HepG2 (cell line): ENCODE measurements around the gene ABHD4. TPM values are rescaled to one million over a fixed set of nuclear protein-coding genes. Genes with fewer than 3 reads are reported as not detected.

Source experiments
- BHLHE40 ChIP-seq: IDR thresholded peaks from 2 replicates; pipeline ENCODE4 v1.6.1; 2011; ENCODE audit warnings: low read length, improper control_type of control experiment
- CHCHD3 ChIP-seq: sonication (generic); formaldehyde crosslinking; IDR thresholded peaks from 2 replicates; pipeline ENCODE4 v1.8.0; 2022; ENCODE audit warnings: mild to moderate bottlenecking, missing genetic modification reagents, moderate library complexity
- FOXP1 ChIP-seq, 2 experiments: fragments of 450-650 bp in 1 of 2; IDR thresholded peaks; 2 replicates each; pipeline ENCODE4 v1.6.1; 2017 to 2018; ENCODE audit warnings: antibody characterized with exemption in 1 of 2
- KDM3A ChIP-seq: IDR thresholded peaks from 2 replicates; pipeline ENCODE4 v1.6.1; 2018; ENCODE audit warnings: low read depth, missing compliant biosample characterization
- KLF6 ChIP-seq: IDR thresholded peaks from 2 replicates; pipeline ENCODE4 v1.8.0; 2016; ENCODE audit warnings: missing biosample characterization, missing genetic modification reagents
- MATR3 ChIP-seq: sonication (generic); formaldehyde crosslinking; IDR thresholded peaks from 2 replicates; pipeline ENCODE4 v1.4.0; 2020; ENCODE audit warnings: missing genetic modification reagents
- POLR2G ChIP-seq: fragments of 200-400 bp; formaldehyde crosslinking; IDR thresholded peaks from 2 replicates; pipeline ENCODE4 v1.6.1; 2018; ENCODE audit warnings: mild to moderate bottlenecking, low read depth, low read length, moderate library complexity
- RCOR2 ChIP-seq: IDR thresholded peaks from 2 replicates; pipeline ENCODE4 v1.6.1; 2016; ENCODE audit warnings: missing biosample characterization, missing genetic modification reagents
- SMARCC2 ChIP-seq: fragments of 450-650 bp; IDR thresholded peaks from 2 replicates; pipeline ENCODE4 v1.6.1; 2017; ENCODE audit warnings: antibody characterized with exemption, mild to moderate bottlenecking
- SOX5 ChIP-seq: IDR thresholded peaks from 2 replicates; pipeline ENCODE4 v1.6.1; 2016; ENCODE audit warnings: borderline replicate concordance
- STAT5B ChIP-seq: sonication (generic); formaldehyde crosslinking; IDR thresholded peaks from 2 replicates; pipeline ENCODE4 v1.4.0; 2020; ENCODE audit warnings: missing genetic modification reagents
- TBX3 ChIP-seq: fragments of 450-650 bp; IDR thresholded peaks from 2 replicates; pipeline ENCODE4 v1.6.1; 2017; ENCODE audit warnings: antibody characterized with exemption, mild to moderate bottlenecking, inconsistent platforms, borderline replicate concordance
- TCF12 ChIP-seq, 2 experiments: fragments of 450-650 bp in 1 of 2; sonication (generic) in 1 of 2; formaldehyde crosslinking in 1 of 2; IDR thresholded peaks; 2 replicates each; pipeline versions ENCODE4 v1.6.1 to v1.8.0; 2017 to 2022; ENCODE audit warnings: antibody characterized with exemption in 1 of 2, mild to moderate bottlenecking in 1 of 2, missing genetic modification reagents in 1 of 2, moderate library complexity in 1 of 2
- ZC3H4 ChIP-seq: sonication (generic); formaldehyde crosslinking; IDR thresholded peaks from 2 replicates; pipeline ENCODE4 v1.4.0; 2020; ENCODE audit warnings: missing genetic modification reagents, borderline replicate concordance
- ZFP82 ChIP-seq: sonication (generic); formaldehyde crosslinking; IDR thresholded peaks from 2 replicates; pipeline ENCODE4 v1.5.1; 2020; ENCODE audit warnings: mild to moderate bottlenecking, missing genetic modification reagents, borderline replicate concordance
- ZKSCAN8 ChIP-seq: IDR thresholded peaks from 2 replicates; pipeline ENCODE4 v1.6.1; 2016; ENCODE audit warnings: borderline replicate concordance, missing genetic modification reagents, missing compliant biosample characterization
- ZNF263 ChIP-seq: sonication (generic); formaldehyde crosslinking; IDR thresholded peaks from 2 replicates; pipeline ENCODE4 v1.4.0; 2020; ENCODE audit warnings: missing genetic modification reagents
- ZNF383 ChIP-seq: sonication (generic); formaldehyde crosslinking; IDR thresholded peaks from 2 replicates; pipeline ENCODE4 v1.4.0; 2020; ENCODE audit warnings: missing genetic modification reagents, mild to moderate bottlenecking, borderline replicate concordance
- ZNF562 ChIP-seq: sonication (generic); formaldehyde crosslinking; IDR thresholded peaks from 2 replicates; pipeline ENCODE4 v1.8.0; 2022; ENCODE audit warnings: missing genetic modification reagents, borderline replicate concordance
- ZSCAN12 ChIP-seq: sonication (generic); formaldehyde crosslinking; IDR thresholded peaks from 2 replicates; pipeline ENCODE4 v1.9.0; 2021; ENCODE audit warnings: mild to moderate bottlenecking, missing genetic modification reagents
- ZSCAN25 ChIP-seq: sonication (generic); formaldehyde crosslinking; IDR thresholded peaks from 2 replicates; pipeline ENCODE4 v1.8.0; 2022; ENCODE audit warnings: mild to moderate bottlenecking, missing genetic modification reagents
- polyA plus RNA-seq, 8 experiments: library from polyadenylated mRNA; depleted of rRNA in 3 of 8; stranded (reverse) in 7 of 8; unstranded in 1 of 8; fragments of >200 nt; fragmentation: Illumina TruSeq in 4 of 8; extraction: Trizol in 4 of 8; gene quantifications; 2 replicates each; pipeline versions ENCODE4 v1.2.1 to v1.2.3, GENCODE V29; 2011 to 2016; ENCODE audit warnings: low read depth in 4 of 8, missing spikeins in 1 of 8, mixed read lengths in 1 of 8; ENCODE audit not compliant: insufficient read depth in 1 of 8
- total RNA-seq, 5 experiments: library from RNA; depleted of rRNA; stranded (reverse); fragments of >200 nt; fragmentation: Illumina TruSeq; extraction: Trizol; gene quantifications; 2 replicates each; pipeline ENCODE4 v1.2.3, GENCODE V29; 2016; ENCODE audit warnings: low read depth in 1 of 5
- TF ChIP-seq, protein P1 (sequence below): sonication (generic); formaldehyde crosslinking; IDR thresholded peaks from 2 replicates; pipeline ENCODE4 v1.5.1; 2020; ENCODE audit warnings: missing genetic modification reagents, mild to moderate bottlenecking, borderline replicate concordance
- TF ChIP-seq, protein P2 (sequence below): sonication (generic); formaldehyde crosslinking; IDR thresholded peaks from 2 replicates; pipeline ENCODE4 v1.5.0; 2020; ENCODE audit warnings: mild to moderate bottlenecking, missing genetic modification reagents
- TF ChIP-seq, protein P3 (sequence below): sonication (generic); formaldehyde crosslinking; IDR thresholded peaks from 2 replicates; pipeline ENCODE4 v1.4.0; 2020; ENCODE audit warnings: missing genetic modification reagents, borderline replicate concordance
- TF ChIP-seq, protein P4 (sequence below): sonication (generic); formaldehyde crosslinking; IDR thresholded peaks from 2 replicates; pipeline ENCODE4 v1.5.0; 2020; ENCODE audit warnings: mild to moderate bottlenecking, missing genetic modification reagents

Gene ABHD4
- total and polyA plus RNA-seq, 2 of the 13 experiments (the other 11 are each of a cell fraction or from before 2014, with no cell fraction given), result 16.1 to 47.5 TPM

DNA sequence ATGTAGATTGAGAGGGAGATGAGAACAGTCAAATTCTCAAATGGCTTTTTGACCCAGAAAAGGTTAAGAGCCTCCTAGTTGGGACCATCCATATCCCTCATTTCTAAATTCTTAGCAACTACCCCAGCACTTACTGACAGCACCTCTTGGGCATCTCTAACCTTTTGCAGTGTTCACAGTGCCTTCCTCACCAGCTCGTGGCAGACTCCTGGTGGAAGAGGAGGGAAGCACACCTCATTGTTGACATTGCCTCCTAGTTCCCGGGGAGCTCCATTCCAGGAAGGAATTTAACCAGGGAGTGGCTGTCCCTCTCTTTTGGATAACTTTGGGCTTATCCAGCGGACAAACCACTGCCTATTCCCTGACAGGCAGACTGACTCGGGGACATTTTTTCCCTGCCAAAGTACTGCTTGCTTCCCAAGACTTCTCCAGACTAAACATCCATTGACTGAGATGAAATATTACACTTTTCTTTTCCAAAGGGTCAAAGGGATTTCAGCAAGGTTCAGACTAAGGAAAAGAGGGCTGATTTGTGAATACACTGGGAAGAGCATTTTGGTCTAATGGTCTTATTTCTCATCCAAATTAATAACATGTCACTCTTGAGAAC, 55.0 kb downstream of the ABHD4 start (continued):
- TF ChIP-seq FOXP1 (IDR thresholded peaks at IDR 0.05) (no peak), FOXP1 (CRISPR knock-in tag; IDR thresholded peaks at IDR 0.05) (no peak), RCOR2 (no peak), BHLHE40 (peak; percentile 45; the same call in 1 of the 2 replicates), SMARCC2 (no peak), ZNF383 (no peak), ZSCAN12 (CRISPR knock-in tag) (no peak), SOX5 (CRISPR knock-in tag) (peak; percentile 46; the same call in 1 of the 2 replicates), TCF12 (IDR thresholded peaks at IDR 0.05) (no peak), TCF12 (CRISPR knock-in tag; IDR thresholded peaks at IDR 0.05) (no peak), TBX3 (no peak), POLR2G (no peak), ZNF562 (CRISPR knock-in tag) (no peak), KDM3A (CRISPR knock-in tag) (no peak; the same call in 1 of the 2 replicates), MATR3 (CRISPR knock-in tag) (no peak), ZC3H4 (CRISPR knock-in tag) (no peak), KLF6 (0 out of 2 replicates have a peak, but pooled peaks have one; percentile 68), ZNF263 (CRISPR knock-in tag) (no peak), CHCHD3 (no peak), STAT5B (CRISPR knock-in tag) (no peak), ZFP82 (no peak), ZKSCAN8 (peak; percentile 59; the same call in 1 of the 2 replicates), ZSCAN25 (no peak)
- TF ChIP-seq, protein P1, sequence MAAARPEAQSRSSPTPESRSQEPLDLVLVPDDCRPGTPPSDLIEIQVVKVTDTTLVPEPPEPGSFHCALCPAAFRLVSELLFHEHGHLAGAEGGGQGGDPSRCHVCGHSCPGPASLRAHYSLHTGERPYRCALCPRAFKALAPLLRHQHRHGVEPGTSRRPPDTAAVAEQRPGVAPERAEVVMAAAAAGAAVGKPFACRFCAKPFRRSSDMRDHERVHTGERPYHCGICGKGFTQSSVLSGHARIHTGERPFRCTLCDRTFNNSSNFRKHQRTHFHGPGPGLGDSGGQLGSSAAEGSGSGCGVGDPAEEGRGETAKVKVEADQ (CRISPR knock-in tag), result no peak
- TF ChIP-seq, protein P2, sequence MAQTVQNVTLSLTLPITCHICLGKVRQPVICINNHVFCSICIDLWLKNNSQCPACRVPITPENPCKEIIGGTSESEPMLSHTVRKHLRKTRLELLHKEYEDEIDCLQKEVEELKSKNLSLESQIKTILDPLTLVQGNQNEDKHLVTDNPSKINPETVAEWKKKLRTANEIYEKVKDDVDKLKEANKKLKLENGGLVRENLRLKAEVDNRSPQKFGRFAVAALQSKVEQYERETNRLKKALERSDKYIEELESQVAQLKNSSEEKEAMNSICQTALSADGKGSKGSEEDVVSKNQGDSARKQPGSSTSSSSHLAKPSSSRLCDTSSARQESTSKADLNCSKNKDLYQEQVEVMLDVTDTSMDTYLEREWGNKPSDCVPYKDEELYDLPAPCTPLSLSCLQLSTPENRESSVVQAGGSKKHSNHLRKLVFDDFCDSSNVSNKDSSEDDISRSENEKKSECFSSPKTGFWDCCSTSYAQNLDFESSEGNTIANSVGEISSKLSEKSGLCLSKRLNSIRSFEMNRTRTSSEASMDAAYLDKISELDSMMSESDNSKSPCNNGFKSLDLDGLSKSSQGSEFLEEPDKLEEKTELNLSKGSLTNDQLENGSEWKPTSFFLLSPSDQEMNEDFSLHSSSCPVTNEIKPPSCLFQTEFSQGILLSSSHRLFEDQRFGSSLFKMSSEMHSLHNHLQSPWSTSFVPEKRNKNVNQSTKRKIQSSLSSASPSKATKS (CRISPR knock-in tag), result no peak
- TF ChIP-seq, protein P3, sequence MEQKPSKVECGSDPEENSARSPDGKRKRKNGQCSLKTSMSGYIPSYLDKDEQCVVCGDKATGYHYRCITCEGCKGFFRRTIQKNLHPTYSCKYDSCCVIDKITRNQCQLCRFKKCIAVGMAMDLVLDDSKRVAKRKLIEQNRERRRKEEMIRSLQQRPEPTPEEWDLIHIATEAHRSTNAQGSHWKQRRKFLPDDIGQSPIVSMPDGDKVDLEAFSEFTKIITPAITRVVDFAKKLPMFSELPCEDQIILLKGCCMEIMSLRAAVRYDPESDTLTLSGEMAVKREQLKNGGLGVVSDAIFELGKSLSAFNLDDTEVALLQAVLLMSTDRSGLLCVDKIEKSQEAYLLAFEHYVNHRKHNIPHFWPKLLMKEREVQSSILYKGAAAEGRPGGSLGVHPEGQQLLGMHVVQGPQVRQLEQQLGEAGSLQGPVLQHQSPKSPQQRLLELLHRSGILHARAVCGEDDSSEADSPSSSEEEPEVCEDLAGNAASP, result peak; percentile 77; the same call in 1 of the 2 replicates
- TF ChIP-seq, protein P4, sequence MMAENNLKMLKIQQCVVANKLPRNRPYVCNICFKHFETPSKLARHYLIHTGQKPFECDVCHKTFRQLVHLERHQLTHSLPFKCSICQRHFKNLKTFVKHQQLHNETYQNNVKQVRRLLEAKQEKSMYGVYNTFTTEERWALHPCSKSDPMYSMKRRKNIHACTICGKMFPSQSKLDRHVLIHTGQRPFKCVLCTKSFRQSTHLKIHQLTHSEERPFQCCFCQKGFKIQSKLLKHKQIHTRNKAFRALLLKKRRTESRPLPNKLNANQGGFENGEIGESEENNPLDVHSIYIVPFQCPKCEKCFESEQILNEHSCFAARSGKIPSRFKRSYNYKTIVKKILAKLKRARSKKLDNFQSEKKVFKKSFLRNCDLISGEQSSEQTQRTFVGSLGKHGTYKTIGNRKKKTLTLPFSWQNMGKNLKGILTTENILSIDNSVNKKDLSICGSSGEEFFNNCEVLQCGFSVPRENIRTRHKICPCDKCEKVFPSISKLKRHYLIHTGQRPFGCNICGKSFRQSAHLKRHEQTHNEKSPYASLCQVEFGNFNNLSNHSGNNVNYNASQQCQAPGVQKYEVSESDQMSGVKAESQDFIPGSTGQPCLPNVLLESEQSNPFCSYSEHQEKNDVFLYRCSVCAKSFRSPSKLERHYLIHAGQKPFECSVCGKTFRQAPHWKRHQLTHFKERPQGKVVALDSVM (CRISPR knock-in tag), result no peak
